Right ventricle myocardium inferior (tissue), 1 donor: ENCODE measurements around the gene ITPRID2. TPM values are rescaled to one million over a fixed set of nuclear protein-coding genes. Genes with fewer than 3 reads are reported as not detected.

Experiments used
- ATAC-seq: fragments of 200-7000 bp; cut with Tn5 transposase; one replicate; pipeline ENCODE4 v1.9.1; 2020; ENCODE audit warnings: mild to moderate bottlenecking, moderate library complexity
- DNase-seq: peaks from one replicate; pipeline ENCODE4 v3.0.0; 2021; ENCODE audit errors: missing footprints
- intact Hi-C: fragments of 100-400 bp; cut with DNase I; formaldehyde crosslinking; loops from one replicate; pipeline ENCODE4 v1.11.0; 2022
- total RNA-seq: library from RNA; stranded (reverse); fragmentation: NEBNext Ultra II Directional; extraction: Animal tissue kit (Norgen Biotek cat#: 25700); gene quantifications from one replicate; pipeline ENCODE4 v1.2.1, GENCODE V29; 2021
- donor health status: DM: no; HTN: yes; CAD: no; lungs with severe emphysema.

Gene ITPRID2
- total RNA-seq, 1 donor from 2014 or later, result 64.5 TPM

DNA sequence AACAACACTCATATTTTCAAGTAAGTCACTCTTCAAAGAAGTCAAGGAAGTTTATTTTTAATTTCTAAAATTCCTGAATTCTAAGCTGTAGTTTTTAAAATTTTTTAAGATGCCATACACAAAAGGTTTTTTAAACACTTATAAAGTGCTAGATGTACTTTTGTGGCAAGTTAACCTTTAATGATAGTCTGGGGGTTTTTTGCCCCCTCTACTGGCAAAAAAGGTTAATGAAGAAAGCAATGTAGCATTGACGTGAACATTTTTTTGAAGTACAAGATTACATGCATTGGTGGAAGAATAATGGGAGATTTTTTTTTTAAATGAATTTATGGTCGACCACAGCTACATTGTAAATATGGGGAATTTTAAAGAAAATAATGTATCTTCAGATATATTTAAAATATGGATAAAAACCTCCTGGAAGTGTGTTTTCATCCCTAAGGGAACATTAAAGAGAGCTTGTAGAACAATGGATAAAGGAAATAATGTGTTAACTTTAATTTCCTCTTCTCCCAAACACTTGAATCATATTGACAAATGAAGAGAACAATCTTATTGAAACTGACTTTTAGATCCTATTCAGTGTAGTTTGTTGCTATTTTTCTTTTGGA, 12.6 kb downstream of the ITPRID2 start:
- DNase-seq (no peak), ATAC-seq (no peak)

DNA sequence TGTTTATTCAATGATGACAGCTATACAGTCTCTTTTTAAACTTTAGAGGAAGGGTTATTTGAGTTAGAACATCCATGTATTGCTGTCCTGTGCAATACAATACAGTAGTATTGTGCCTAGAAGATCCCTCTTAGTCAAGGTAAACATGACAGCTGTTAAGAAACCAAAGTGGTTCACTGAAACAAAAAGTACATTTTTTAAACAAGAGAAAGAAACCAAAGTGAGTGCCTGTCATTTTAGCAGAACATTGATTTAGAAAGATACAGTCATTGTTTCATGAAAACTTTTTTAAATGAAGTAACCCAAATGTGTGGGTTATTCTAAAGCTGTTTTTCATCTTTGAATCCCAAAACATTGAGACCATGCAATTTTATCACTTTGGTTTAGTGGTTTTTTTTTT, 15.5 kb downstream of the ITPRID2 start:
- intact Hi-C loops, result loop anchor here (5.0 kb wide), 1 partner anchor 165 kb away; no protein-coding TSS in a partner anchor
- DNase-seq, result no peak
- ATAC-seq, result no peak

More for the DNA sequence above, 12.6 kb downstream of the ITPRID2 start:
- intact Hi-C loops, result no loop called here

DNA sequence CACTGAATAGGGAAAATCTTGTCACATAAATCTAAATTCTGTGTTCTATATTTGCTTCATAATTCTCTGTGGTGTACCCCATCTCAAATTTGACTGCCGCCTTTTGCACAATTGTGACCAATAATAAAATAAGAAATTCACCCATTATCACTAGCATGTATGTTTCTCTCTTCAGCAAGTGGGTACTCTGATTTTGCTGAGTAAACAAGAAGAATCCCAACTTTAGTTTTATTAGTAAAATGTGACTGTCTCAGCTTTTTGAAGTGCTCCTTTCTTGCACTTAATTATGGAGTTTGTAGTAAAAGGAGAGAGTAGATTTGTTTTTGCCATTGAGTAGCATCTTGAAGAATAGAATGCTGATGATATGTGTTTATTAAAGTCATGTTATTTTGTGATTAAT, 16.1 kb downstream of the ITPRID2 start:
- no peak for DNase-seq
- no peak for ATAC-seq
- intact Hi-C loops, result loop anchor here (5.0 kb wide), 1 partner anchor 165 kb away; no protein-coding TSS in a partner anchor

DNA sequence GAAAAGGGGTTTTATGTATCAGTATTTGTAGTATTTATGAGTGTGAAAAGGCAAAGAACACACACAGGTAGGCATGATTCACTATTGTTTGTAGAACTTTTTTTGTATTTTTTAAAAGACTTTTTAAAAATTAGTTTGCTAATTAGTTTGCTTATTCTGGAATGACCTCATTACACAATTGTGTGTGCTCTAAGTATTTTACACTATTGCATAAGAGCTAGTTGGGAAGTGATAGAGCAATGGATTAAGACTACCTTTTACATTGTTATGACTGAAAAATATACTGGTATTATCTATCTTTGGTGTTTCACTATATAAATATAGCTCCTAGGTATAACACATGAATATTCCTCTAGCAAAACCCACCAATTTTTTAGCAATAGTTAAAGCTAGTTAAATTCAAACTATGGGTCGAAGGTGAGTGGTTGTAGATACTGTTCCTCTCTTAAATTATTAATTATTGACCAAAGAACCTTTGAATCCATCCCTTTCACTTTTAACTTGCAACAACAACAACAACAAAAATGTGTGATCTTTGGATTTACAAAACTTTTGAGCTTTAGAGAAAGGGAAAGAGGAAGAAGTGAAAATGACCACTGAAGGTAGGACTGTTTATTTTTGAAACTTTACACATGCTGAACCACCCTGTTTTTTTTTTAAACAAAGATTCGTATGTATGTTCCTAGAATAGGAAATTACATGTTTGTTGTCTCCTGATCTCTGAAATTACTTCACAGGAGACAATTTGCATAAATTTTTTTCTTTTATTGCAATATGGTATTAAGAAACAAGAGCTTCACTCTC, 18.7 kb downstream of the ITPRID2 start:
- intact Hi-C loops, result no loop called here
- DNase-seq, result no peak
- ATAC-seq, result no peak

DNA sequence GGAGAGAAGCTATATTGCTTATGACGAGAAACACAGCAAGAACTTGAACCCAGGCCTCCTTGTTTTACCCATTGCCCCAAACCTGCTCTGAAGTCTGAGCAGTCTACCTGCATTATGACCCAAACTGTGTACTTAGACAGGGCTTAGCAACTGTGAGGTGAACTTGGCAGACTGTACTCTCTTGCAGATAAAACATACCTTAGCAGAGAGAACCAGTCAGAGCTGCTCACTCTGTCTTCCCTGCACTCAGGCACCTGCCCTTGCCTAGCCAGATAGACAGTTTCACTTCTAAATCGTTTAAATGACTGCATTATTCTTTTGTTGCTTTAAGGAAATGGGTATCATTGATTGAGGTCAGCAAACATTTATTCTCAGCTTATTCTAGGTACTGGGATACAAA, 20.3 kb downstream of the ITPRID2 start:
- DNase-seq, result no peak
- intact Hi-C loops, result no loop called here
- ATAC-seq, result no peak

DNA sequence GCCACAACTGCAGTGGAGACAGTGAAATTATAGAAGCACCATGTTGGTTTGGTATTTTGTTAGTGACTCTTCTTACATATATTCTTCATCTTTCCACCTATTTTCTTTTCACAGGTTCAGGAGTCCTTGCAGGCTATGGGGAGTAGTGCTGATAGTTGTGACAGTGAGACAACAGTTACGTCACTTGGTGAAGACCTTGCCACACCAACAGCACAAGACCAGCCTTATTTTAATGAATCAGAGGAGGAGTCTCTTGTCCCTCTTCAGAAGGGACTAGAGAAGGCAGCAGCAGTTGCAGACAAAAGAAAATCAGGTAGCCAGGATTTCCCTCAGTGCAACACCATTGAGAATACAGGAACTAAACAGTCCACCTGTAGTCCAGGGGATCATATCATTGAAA, 23.6 kb downstream of the ITPRID2 start:
- intact Hi-C loops, result no loop called here
- no peak for ATAC-seq
- no peak for DNase-seq

DNA sequence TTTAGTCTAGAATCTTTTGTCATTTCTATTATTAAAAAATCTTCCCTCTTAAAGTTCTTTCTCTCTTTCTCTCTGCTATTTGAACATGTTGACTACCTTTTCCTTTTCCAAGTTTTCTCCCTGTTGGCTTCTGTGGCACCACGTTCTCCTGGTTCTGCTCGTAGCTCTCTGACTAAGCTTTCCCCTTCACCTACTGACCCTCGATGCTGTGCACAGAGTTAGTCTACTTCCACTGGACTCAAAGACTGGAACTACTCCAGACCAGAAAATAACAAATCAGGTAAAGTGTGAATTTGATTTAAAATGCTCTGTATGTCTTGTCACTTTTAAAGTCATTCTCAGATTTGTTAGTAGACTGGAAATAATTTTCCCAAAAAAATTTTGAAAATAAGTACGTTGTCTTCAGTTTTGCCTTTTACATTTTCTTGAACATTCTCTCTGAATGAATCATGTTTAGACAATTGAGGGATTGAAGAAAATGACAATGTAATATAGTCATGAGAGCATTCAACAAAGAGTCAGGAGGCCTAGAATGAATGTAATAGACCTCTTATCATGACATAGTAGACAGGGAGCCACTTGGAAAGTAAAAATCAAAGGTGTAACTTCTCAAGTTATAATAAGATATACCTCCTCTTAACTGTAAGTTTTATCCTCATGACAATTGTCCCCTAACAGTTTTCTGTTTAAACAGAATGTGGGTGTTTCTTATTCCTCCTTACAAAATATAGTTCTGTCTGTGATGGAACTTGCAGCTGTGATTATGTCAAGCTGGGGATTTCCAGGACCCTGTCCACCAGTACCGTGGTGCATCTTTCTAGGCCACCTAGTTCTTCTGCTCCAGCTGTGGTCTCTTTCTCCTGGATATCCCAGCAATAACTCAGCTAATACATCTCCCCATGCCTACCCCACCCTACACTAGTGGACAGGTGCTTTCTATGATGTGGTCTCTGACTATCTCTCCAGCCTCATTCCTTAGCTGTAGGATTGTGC, 25.5 kb downstream of the ITPRID2 start:
- DNase-seq (no peak), ATAC-seq (no peak)
- intact Hi-C loops, result no loop called here

DNA sequence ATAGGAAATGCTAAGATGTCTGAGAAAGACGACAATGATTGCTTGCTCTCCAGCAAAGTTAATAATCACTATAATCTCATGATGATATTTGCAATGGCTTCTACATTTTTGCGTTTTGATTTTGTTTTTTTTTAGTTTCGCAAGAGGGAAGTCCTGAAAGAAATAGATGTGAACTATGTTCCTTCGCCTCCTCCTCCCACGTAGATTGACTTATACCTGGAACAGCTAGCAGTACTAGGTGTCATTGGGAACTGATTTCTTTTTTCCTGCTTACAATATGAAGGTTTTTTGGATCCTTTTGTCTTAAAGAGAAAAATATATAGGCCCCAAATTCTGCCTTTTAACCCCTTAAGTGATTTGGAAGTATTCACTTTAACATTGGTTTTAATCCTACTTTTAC, 26.7 kb downstream of the ITPRID2 start:
- DNase-seq (no peak), ATAC-seq (no peak)
- intact Hi-C loops, result no loop called here

DNA sequence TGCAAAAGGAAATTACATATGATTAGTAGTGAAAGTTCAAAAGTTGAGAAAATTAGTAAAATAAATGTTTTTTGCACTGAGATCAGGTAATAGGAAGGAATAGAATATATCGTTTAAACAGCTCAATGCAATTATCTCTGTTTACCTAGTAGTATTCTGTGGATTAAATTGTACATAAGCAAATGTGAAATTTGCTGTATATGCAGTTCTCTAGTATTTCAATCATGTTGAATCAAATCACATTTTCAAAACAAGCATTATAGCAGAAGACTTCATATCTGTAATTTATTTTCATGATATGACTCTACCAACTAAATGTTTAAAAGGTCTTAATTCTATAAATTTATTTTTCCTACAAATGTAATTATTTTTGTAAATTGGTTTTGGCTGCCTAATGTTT, 31.6 kb downstream of the ITPRID2 start:
- no peak for DNase-seq
- intact Hi-C loops, result no loop called here

DNA sequence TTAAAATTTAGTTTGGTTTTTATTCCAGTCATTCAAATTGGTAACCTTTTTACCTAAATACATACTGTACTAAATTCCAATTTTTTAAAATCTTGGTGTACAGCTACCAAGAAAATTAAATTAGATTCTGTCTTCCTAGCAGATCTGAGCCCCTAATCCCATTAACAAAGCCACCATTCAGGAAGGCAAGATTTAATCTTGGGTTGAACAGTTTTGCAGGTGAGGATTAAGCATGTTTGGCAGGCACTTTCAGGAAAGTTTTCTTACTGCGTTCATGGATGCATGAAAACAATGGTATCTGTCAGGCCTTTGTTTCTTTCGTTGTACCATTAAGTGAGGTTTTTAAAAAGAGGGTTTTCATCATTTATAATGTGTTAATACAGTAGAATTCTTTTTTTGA, 32.8 kb downstream of the ITPRID2 start:
- DNase-seq, result no peak
- ATAC-seq, result no peak
- intact Hi-C loops, result no loop called here

More for the DNA sequence above, 31.6 kb downstream of the ITPRID2 start:
- ATAC-seq, result no peak

DNA sequence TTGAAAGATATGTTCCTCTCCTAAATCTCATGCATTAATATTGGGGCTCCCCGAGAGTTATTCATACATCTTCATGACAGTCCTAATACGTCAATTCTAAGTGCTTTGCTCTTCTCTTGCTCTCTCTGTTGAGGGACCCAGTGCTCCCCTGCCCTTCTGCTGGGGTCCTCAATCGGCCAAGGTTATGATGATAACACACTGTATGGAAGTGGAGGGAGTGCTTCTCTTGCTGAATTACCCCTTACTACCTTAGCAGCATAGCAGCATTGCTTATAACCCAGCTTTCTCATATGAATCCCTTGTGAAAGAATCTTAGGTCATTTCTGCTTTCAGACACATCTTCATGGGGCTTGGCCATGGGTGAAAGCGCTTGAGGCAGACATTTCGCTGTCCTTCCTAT, 43.2 kb downstream of the ITPRID2 start:
- no peak for ATAC-seq
- DNase-seq, result no peak
- intact Hi-C loops, result no loop called here

DNA sequence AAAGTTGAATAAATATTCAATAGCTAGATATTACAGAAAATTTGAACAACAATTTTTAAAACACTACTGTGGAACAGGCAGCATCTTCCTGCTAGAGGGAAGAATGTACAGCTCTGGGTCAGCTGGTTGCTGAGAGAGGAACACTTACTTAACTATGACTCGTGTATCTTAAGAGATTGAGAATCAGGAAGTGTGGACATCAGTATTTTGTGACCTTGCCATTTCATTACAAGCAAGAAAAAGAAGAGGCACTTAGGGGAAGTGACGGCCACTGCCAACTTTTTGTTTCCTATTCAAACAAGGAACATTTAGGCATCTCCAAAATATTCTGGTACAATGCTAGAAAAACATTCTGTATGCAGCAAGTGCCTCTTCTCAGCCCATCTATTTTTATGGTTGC, 45.9 kb downstream of the ITPRID2 start:
- ATAC-seq (peak; percentile 56), DNase-seq (peak; percentile 21)
- intact Hi-C loops, result no loop called here

DNA sequence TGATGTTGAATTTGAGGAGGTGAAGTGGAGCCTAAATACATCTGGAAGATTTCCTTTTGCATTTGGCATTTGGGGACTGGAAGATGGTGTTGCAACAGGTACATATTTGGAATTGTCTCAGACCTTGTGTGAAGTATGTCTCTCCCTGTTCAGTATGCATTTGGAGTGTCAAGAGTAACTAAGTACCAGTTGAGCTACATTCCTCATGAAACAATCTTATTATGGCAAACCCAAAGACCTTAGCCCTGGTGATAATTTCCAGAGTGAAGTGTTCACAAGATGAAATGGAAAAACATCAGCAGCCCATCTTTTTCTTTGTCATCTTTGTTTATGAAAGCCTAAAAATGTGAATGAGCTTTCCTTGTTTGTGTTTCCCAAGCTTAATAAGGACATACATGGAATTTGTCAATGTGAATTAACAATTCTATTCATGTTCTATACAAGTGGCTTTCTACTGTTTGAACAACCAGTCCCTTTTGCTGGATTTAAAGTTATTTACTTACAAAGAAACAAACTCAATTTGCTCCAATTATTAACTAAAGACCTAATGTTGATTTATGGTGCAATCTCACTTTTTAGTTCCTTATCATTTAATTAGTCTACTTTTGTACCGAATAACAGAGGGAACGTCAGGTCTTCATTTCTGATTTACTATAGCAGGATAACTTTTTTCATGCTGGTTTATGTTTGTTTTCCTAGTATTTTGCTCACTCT, 52.0 kb downstream of the ITPRID2 start:
- ATAC-seq, result no peak

DNA sequence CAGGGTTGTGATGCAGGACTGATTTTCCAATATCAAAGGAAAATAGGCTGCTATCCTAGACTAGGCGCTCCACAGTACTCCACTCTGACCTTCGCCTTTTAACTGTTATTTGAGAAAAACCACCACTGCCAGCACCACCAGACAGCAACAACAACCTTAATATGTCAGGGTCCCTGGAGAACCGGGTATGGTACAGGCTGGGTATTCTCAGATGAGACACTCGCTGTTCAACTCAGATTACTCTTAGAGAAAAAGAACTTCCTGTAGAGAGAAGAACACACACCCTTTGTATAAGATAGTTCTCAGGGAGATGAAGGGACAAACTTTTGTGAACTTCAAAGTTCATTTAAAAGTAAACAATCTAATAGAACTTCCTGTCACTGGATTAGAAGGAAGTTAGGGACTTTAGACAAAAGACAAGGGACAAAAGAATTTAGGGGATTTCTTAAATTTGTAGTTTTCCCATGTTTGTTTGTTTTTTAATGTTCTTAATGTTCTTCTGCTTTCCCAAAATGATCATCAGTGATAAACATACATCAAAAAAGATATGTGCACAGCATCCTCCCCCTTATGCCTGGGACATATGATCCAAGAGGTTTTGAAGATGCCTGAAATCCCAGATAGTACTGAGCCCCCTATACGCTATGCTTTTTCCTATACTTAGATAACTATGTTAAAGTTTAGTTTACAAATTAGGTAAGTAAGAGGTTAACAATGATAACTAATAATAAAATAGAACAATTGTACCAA, 52.8 kb downstream of the ITPRID2 start:
- intact Hi-C loops, result no loop called here
- no peak for ATAC-seq
- DNase-seq, result no peak

More for the DNA sequence above, 52.0 kb downstream of the ITPRID2 start:
- intact Hi-C loops, result no loop called here
- no peak for DNase-seq

DNA sequence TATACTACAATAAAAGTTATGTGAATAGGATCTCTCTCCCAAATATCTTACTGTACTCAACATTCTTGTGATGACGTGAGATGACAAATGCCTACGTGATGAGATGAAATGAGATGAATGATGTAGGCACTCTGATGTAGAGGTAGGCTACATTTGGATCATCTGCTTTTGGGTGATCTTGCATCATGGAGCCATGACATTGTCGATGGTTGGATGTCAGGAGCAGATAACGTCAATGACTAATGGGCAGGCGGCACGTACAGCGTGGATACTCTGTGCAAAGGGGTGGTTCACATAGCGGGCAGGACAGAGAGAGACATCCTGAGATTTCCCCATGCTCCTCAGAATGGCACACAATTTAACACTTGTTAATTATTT, 53.4 kb downstream of the ITPRID2 start:
- DNase-seq (no peak), ATAC-seq (no peak)
- intact Hi-C loops, result no loop called here

DNA sequence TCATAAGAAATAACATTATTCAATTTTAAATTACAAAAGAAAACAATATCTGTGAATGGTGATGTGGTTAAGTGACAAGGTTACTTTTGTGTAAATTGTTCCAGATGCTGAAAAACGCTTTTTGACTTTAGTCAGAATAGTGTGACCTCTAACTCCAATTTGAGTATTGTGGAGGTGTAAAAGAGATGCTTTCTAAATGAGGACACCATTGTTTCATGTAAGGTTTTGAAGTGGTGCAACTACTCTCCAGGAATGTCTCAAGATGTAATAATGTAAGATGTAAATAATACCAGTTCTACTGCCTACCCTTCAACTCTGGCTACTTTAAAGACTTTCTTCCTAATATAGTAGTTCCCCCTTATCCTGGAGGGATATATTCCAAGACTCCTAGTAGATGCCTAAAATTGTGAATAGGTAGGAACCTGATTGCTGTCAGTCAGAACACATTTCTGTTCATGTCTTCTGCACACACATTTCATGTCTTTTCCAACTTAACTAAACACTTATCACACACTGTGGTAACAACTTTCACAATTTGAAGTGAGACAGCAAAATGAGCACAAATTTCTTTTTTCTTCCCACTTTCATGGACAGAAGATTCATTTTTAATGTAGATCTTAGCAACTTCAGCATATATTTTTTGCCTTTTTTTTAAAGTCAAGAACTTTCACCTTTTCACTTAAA, 55.1 kb downstream of the ITPRID2 start:
- no peak for DNase-seq
- ATAC-seq, result no peak
- intact Hi-C loops, result no loop called here

DNA sequence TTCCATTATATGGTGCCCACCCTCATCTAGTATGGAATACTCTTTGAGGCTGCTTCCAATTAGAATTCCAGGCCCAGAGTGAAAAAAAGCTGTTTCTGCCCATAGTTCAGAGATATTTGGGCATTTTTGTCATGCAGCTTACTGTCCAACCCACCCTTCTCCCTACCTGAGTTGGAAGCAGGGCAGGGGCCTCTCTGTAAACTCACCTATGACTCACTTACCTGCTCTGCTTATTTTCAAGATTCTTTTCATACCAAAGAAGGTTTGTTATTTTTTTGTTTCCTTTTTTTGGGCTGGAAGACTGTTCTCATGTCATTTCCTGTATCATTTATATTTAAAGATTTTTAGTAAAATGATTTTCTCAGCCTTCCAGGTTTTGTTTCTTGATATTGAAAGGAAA, 55.7 kb downstream of the ITPRID2 start:
- no peak for ATAC-seq
- intact Hi-C loops, result no loop called here
- no peak for DNase-seq

DNA sequence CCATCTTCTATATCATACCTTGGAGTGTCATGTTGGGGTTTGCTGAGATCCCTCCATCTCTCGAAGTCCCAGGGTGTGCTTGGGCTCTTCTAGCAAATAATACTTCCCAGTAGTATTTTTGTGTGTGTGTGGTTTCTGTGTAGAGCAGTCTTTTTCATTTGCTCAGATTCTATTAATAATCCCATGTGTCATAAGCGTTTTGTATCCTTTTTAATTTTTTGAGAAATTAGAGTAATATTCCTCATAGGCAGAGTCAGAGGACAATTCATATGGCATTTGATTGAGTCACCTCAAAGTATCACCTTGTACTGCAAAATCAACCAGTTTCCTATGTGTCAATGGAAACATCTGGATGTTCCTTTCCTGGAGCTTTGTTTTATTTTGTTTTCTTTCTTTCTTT, 56.7 kb downstream of the ITPRID2 start:
- intact Hi-C loops, result no loop called here
- ATAC-seq (no peak), DNase-seq (no peak)
